HuH-7.5 (cell line): ENCODE data around the gene SLN.
A peak's percentile ranks its signal among the peaks of the same experiment; 100 is the strongest.

Experiments used
- DNase-seq: peaks from one replicate; pipeline ENCODE4 v3.0.0; 2011; ENCODE audit warnings: low spot score

Gene SLN

DNA sequence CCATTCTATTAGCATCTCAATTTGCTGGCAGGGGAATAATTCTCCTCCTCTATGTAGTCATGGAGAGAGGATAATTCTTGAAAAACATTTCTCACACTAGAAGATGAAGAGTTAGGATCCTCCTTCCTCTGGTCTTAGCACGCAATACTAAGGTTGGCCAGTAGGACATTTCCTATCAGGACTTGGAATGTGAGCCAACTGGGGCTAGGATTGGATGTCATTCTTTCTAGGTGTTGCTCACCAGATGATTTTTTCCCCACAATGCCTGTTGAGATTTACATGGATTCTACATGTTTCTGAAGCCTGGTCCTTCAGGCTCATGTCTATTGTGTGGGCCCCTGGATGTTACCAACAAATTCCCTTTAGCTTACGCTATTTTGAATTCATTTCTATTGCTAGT, 28.0 kb downstream of the SLN start:
- DNase-seq = peak; percentile 6

- DNase-seq = no peak
Observed at GRCh38 chr11:107683061-107683460, 28.8 kb downstream of the SLN start.

DNA sequence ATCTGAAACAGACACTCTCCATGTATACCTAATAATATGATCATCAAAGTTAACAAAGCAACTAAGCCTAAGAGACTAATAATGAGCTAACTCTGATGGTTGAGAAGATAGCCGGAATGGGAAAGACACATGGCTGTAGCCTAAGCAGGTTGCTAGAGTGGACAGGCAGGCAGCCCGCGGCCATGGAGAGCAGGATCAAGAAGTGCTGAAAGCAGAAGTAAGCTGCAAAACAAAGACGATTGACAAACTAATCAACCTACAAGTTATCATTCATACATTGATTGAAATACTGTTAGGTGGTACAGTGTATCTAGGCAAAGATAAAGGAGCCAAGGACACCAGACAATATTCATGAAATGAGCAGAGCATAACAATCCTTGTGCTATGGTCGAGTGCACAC, 29.3 kb downstream of the SLN start:
- DNase-seq = no peak

DNA sequence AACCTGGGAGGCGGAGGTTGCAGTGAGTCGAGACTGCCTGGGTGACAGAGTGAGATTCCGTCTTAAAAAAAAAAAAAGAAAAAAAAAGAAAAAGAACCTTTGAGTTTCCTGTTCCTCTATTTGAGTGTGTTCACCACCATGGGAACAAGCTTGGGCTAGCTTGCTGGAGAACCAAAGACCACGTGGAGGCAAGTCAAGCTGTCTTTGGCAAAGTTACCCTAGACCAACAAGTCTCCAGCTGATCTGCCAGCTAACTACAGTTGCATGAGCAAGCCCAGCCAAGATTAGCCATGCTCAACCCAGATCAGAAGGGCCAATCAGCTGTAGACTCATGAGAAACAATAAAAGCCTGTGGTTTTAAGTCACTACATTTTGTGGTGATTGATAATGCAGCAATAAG, 29.7 kb downstream of the SLN start:
- no peak for DNase-seq

DNA sequence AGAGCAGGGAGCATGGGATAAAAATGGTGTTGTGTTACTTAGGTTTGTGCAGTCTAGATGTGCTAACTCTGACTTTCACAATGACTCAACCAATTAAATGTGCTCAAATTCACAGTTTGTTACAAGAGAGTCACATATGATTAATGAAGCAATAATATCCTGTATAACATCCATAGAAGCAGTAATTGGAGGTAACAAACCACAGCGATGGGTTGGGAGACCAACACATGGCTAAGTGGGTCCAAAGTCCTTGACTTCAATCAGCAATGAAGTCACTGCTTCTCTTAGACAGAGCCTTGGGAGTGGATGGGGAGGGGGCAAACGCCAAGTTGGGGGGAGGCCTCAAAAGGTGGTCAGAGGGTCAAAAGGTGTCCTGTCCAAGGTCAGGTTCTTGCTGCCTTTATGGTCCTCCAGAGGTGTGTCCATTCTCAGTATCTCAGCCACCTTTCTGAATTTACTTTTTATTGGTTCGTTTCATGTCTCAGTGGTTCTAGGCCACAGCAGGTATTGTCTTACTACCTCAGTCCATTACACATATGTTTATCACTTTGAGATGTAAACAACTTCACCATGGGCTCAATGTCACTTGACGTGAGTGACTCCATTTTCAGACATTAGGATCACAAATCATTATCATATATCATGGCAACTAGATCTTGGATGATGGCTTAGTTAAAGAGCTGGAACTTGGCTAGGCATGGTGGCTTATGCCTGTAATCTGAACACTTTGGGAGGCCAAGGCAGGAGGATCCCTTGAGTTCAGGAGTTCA, 32.4 kb downstream of the SLN start:
- DNase-seq = no peak

- DNase-seq = no peak
Observed at GRCh38 chr11:107678632-107678971, 33.3 kb downstream of the SLN start.

GRCh38 chr11:107677924-107678631, 33.8 kb downstream of the SLN start:
- DNase-seq = no peak

GRCh38 chr11:107676336-107677057, 35.4 kb downstream of the SLN start:
- DNase-seq = no peak

- no peak for DNase-seq
Observed at GRCh38 chr11:107675902-107676301, 36.0 kb downstream of the SLN start.

DNA sequence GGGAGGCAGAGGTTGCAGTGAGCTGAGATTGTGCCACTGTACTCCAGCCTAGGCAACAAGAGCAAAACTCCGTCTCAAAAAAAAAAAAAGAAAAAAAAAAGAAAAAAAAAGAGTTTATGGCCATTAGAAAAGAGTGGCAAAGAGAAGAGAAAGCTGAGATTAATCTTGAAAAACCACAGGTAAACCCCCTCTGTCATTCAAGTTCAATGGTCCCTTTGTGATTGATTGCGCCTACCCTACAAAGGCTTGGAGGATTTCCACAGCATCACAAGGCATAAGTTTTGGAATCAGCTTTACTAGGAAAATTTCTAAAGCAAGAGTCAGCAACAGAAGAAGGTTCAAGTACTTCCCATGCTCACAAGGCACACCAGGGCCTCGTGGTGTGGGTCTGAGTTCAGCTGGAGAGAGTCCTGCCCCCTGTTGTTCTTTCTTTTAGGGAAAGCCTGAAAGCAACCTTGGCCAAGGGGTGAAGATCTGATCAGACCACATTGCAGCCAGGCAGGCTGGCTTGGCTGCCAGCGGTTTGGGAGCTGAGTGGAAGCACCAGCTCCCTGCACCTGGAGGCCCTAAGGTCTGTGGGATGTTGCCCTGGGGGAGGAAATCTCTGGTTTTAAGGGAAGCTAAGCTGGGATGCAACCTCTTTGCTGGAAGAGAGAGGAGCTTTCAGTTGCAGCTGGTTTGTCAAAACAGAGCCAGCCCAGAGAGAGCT, 41.8 kb downstream of the SLN start:
- no peak for DNase-seq

GRCh38 chr11:107669191-107669740, 42.6 kb downstream of the SLN start:
- DNase-seq = no peak

- DNase-seq = no peak
Observed at GRCh38 chr11:107666911-107667613, 44.8 kb downstream of the SLN start.

- no peak for DNase-seq
Observed at GRCh38 chr11:107665018-107665417, 46.8 kb downstream of the SLN start.

- DNase-seq = no peak
Observed at GRCh38 chr11:107661656-107662055, 50.2 kb downstream of the SLN start.

DNA sequence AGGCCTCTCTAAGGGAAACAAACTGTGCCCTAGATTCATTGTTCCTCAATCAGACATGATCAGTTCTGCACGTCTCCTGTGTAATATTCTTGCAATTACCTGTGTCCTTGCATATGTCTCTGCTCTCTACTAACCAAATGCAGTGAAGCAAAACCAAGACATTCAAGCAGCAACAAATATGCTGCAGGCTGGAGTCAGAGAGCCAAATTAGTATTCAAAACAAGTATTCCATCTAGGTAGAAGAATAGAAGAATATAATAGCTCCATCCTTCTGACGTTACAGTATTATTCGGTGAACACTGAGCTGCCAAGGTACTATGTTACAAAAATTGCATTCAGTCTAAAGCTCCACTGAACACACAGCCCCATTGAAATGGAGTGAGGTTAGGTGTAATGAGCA, 51.8 kb downstream of the SLN start:
- no peak for DNase-seq

DNA sequence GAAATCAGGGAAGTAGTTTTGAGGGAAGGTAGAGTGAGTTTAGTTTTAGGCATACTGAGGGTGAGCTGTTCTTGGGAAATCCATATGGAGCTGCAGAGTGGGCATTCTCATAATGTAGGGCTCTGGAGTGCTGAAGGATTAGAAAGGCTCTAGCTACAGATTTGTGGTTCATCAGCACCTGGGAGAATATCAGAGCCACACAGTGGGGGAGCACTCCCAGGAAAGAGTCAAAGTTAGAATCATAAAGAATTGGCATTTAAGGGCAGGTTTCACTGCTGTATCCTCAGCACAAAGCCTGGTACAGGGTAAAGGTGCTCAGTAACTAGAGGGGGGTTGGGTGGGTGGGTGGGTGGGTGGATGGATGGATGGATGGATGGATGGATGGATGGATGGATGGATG, 52.5 kb downstream of the SLN start:
- no peak for DNase-seq
